IPS-NIHi7 (cell line): ENCODE measurements around the gene ADD1.

Source experiments
- DNase-seq: peaks from one replicate; pipeline ENCODE4 v3.0.0; 2012; ENCODE audit warnings: mixed read lengths; ENCODE audit errors: extremely low spot score

Gene ADD1

GRCh38 chr4:2805712-2806389 lies 37.8 kb upstream of the ADD1 start:
- DNase-seq: no peak

GRCh38 chr4:2806390-2807355 lies 37.0 kb upstream of the ADD1 start:
- no peak for DNase-seq

GRCh38 chr4:2807571-2807970 lies 36.1 kb upstream of the ADD1 start:
- no peak for DNase-seq

- no peak for DNase-seq
These were observed 35.6 kb upstream of the ADD1 start for GRCh38 chr4:2808001-2808400.

- DNase-seq: no peak
These were observed 33.9 kb upstream of the ADD1 start for GRCh38 chr4:2809610-2810180.

- no peak for DNase-seq
These were observed 33.3 kb upstream of the ADD1 start for GRCh38 chr4:2810388-2810787.

GRCh38 chr4:2811830-2812611 lies 31.6 kb upstream of the ADD1 start:
- DNase-seq: peak; percentile 60

- no peak for DNase-seq
These were observed 30.9 kb upstream of the ADD1 start for GRCh38 chr4:2812612-2813354.

- no peak for DNase-seq
These were observed 29.9 kb upstream of the ADD1 start for GRCh38 chr4:2813446-2814405.

- DNase-seq: no peak
These were observed 28.9 kb upstream of the ADD1 start for GRCh38 chr4:2814627-2815270.

- no peak for DNase-seq
These were observed 27.2 kb upstream of the ADD1 start for GRCh38 chr4:2816401-2816954.

- DNase-seq: no peak
These were observed 26.5 kb upstream of the ADD1 start for GRCh38 chr4:2817137-2817536.

GRCh38 chr4:2817701-2818350 lies 25.8 kb upstream of the ADD1 start:
- DNase-seq: peak; percentile 93

- peak; percentile 83 for DNase-seq
These were observed 25.2 kb upstream of the ADD1 start for GRCh38 chr4:2818351-2818939.

GRCh38 chr4:2819244-2820215 lies 24.1 kb upstream of the ADD1 start:
- no peak for DNase-seq

- DNase-seq: no peak
These were observed 23.2 kb upstream of the ADD1 start for GRCh38 chr4:2820216-2820982.
